Mesendoderm (in vitro differentiated cells): ENCODE data around the gene BARX2.

Experiments
- DNase-seq: peaks from one replicate; pipeline ENCODE4 v3.0.0; 2013
- H2AK5ac ChIP-seq: 2 replicates; pipeline ENCODE4 v1.6.1; 2013; ENCODE audit warnings: low read length, inconsistent platforms
- H2BK120ac ChIP-seq: 2 replicates; pipeline ENCODE4 v1.6.1; 2013; ENCODE audit warnings: low read depth, mild to moderate bottlenecking, low read length, moderate library complexity, mixed read lengths
- H2BK15ac ChIP-seq: replicated peaks from 2 replicates; pipeline ENCODE4 v1.6.1; 2013; ENCODE audit warnings: low read depth, mild to moderate bottlenecking, moderate library complexity
- H2BK5ac ChIP-seq: 2 replicates; pipeline ENCODE4 v1.6.1; 2013; ENCODE audit warnings: low read length, inconsistent platforms
- H3K18ac ChIP-seq: 2 replicates; pipeline ENCODE4 v1.6.1; 2013; ENCODE audit warnings: mild to moderate bottlenecking, low read length, mixed read lengths
- H3K23ac ChIP-seq: one replicate; pipeline ENCODE4 v1.6.1; 2013; ENCODE audit warnings: low read length
- H3K27ac ChIP-seq: 2 replicates; pipeline ENCODE4 v1.5.1; 2013; ENCODE audit warnings: low read depth, mild to moderate bottlenecking, inconsistent platforms, low read length, moderate library complexity
- H3K27me3 ChIP-seq: 2 replicates; pipeline ENCODE4 v1.6.1; 2013; ENCODE audit warnings: low read length, control low read depth, mild to moderate bottlenecking, inconsistent platforms; ENCODE audit not compliant: insufficient read depth, poor library complexity
- H3K36me3 ChIP-seq: 2 replicates; pipeline ENCODE4 v1.6.1; 2013; ENCODE audit warnings: low read length, inconsistent platforms; ENCODE audit not compliant: control insufficient read depth, insufficient read depth
- H3K4ac ChIP-seq: one replicate; pipeline ENCODE4 v1.6.1; 2013; ENCODE audit warnings: low read depth, mild to moderate bottlenecking, low read length, moderate library complexity
- H3K4me1 ChIP-seq: 2 replicates; pipeline ENCODE4 v1.6.1; 2013; ENCODE audit warnings: low read depth, low read length, inconsistent platforms; ENCODE audit not compliant: control insufficient read depth
- H3K4me2 ChIP-seq: 2 replicates; pipeline ENCODE4 v1.6.1; 2013; ENCODE audit warnings: low read length
- H3K4me3 ChIP-seq: 2 replicates; pipeline ENCODE4 v1.5.1; 2013; ENCODE audit warnings: mild to moderate bottlenecking, low read length
- H3K56ac ChIP-seq: one replicate; pipeline ENCODE4 v1.6.1; 2013; ENCODE audit warnings: low read length
- H3K79me1 ChIP-seq: 2 replicates; pipeline ENCODE4 v1.6.1; 2013; ENCODE audit warnings: low read length, inconsistent platforms
- H3K79me2 ChIP-seq: 2 replicates; pipeline ENCODE4 v1.6.1; 2013; ENCODE audit warnings: mild to moderate bottlenecking, low read length; ENCODE audit not compliant: control insufficient read depth, insufficient read depth
- H3K9ac ChIP-seq: 2 replicates; pipeline ENCODE4 v1.6.1; 2013; ENCODE audit warnings: low read length, inconsistent platforms
- H4K5ac ChIP-seq: one replicate; pipeline ENCODE4 v1.6.1; 2013; ENCODE audit warnings: low read length
- H4K8ac ChIP-seq: one replicate; pipeline ENCODE4 v1.6.1; 2013; ENCODE audit warnings: low read depth, mild to moderate bottlenecking, control low read depth, low read length, moderate library complexity
- WGBS: extraction: QIAGEN DNeasy Blood & Tissue Kit; methylation state at CpG from one replicate; pipeline ENCODE4 v1.1.7; 2013; ENCODE audit warnings: low lambda C conversion rate, missing lambda C conversion rate; ENCODE audit not compliant: insufficient coverage; ENCODE audit errors: extremely low coverage; 5-methylcytosine and 5-hydroxymethylcytosine counted together

Gene BARX2

GRCh38 chr11:129395432-129395831 lies 19.8 kb downstream of the BARX2 start:
- Histone ChIP-seq H3K79me1 (no peaks in the 10 kb centered on the region), H3K4me3 (no peak overlapping the region), H3K27ac (no peak overlapping the region), H3K18ac (no peak overlapping the region), H3K36me3 (no peaks in the 10 kb centered on the region), H2AK5ac (no peak overlapping the region), H2BK15ac (no peak overlapping the region), H3K4me2 (no peak overlapping the region), H3K79me2 (no peaks in the 10 kb centered on the region), H4K5ac (no peak overlapping the region), H3K4ac (no peak overlapping the region), H2BK5ac (no peak overlapping the region), H3K4me1 (no peaks in the 10 kb centered on the region), H3K27me3 (no peaks in the 10 kb centered on the region), H3K56ac (no peak overlapping the region), H4K8ac (no peak overlapping the region), H3K23ac (no peak overlapping the region), H3K9ac (no peak overlapping the region), H2BK120ac (no peak overlapping the region)
- no CpG with 5 or more reads among the region's 9 CpGs for WGBS
- no peak for DNase-seq

DNA sequence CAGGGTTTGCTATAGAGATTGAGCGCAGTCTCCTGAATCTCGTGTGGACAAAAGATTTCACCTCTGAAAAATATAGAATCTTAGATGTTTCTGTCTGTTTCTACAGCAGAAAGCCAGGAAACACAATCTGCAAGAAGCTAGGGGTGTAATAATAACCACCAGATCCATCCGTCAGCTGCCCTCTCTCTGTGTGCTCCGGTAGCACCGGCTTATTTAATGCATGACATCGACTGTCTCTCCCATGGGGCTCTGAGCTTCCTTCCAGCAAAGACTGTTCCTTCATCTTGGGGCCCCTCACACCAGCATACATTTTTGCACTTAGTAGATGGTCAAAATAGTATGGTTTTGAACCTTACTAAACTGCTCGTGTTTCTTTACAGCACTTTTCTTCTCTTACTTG lies 20.2 kb downstream of the BARX2 start:
- Histone ChIP-seq H3K79me1 (no peaks in the 10 kb centered on the region), H4K8ac (no peak overlapping the region), H3K4me2 (no peak overlapping the region), H3K18ac (no peak overlapping the region), H3K27ac (no peak overlapping the region), H3K4me1 (no peaks in the 10 kb centered on the region), H2BK5ac (no peak overlapping the region), H3K23ac (no peak overlapping the region), H3K4me3 (no peak overlapping the region), H3K79me2 (no peaks in the 10 kb centered on the region), H2BK120ac (no peak overlapping the region), H3K4ac (no peak overlapping the region), H3K27me3 (no peaks in the 10 kb centered on the region), H2AK5ac (no peak overlapping the region), H3K9ac (no peak overlapping the region), H4K5ac (no peak overlapping the region), H3K56ac (no peak overlapping the region), H3K36me3 (no peaks in the 10 kb centered on the region), H2BK15ac (no peak overlapping the region)
- WGBS: no CpG with 5 or more reads among the region's 7 CpGs
- DNase-seq: no peak

DNA sequence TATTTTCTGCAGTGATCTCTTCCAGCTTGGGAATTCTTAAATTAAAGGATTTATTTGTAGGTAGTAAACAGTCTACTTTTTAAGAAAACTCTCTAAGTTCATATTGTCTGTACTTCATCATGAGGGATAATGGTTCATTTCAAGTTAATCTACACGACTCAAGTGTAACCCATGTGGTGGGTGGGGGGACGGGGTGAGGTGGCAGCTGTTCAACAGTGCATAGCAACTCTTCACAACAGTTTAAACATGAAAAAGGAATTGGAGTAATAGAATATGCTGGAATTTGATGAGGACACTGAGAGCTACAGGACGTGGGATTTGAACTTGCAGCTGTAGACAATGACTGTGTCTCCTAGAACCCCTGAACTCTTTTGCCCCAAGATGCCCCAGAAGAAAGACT lies 20.8 kb downstream of the BARX2 start:
- no CpG with 5 or more reads among the region's 3 CpGs for WGBS
- H2BK15ac ChIP-seq: no peak overlapping the region
- H3K27me3 ChIP-seq: no peaks in the 10 kb centered on the region
- no peaks in the 10 kb centered on the region for H3K79me2 ChIP-seq
- H3K79me1 ChIP-seq: no peaks in the 10 kb centered on the region
- H3K36me3 ChIP-seq: no peaks in the 10 kb centered on the region
- H3K4ac ChIP-seq: no peak overlapping the region
- H4K5ac ChIP-seq: no peak overlapping the region
- no peak overlapping the region for H2BK5ac ChIP-seq
- H3K9ac ChIP-seq: no peak overlapping the region
- H3K56ac ChIP-seq: no peak overlapping the region
- H3K18ac ChIP-seq: no peak overlapping the region
- H3K4me2 ChIP-seq: no peak overlapping the region
- no peak overlapping the region for H3K4me3 ChIP-seq
- H3K4me1 ChIP-seq: no peaks in the 10 kb centered on the region
- no peak overlapping the region for H2BK120ac ChIP-seq
- H4K8ac ChIP-seq: no peak overlapping the region
- no peak overlapping the region for H3K23ac ChIP-seq
- no peak overlapping the region for H3K27ac ChIP-seq
- H2AK5ac ChIP-seq: no peak overlapping the region
- no peak for DNase-seq

DNA sequence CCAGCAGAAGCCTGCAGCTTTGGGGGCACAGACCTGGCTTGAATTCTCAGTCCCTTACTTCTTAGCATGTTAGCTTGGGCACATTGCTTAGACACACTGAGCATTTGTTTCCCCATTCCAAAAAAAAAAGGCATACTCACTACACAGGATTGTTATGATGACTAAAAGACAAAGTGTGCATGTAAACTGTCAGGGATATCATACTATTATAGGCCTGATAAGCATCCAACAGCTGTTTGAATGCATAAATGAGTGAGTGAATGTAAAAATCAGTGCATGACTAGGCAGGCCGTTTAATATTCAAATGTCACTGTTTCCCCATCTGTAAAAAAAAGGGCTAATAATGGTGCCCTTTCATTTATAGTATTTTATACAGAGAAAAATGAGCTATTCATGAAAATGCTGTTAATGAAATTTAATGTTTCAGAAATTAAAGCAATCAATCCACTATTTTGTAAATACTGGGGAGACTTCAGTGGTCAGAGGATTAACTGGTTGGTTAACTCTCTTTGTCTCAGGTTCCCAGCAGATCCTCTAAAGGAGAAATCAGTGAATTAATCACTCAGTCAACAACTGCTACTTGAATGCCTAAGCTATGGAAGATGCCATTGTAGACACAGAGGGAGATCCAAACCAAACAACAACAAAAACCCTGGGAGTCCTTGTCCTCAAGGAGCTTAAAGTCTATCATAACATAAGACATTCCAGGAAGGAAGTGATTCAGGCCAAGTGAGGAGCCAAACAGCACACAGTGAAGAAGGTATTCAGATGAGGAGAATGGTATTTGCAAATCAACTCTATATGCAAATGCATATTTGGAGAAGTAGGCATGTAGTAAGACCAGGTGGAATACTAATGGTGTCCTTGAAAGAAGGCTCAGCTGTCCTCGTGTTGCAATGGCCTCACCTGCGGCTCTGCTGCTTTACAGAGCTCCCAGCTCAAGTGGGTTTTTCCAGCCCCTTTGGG lies 26.8 kb downstream of the BARX2 start:
- H3K9ac ChIP-seq: no peak overlapping the region
- no CpG with 5 or more reads among the region's 3 CpGs for WGBS

GRCh38 chr11:129404731-129405130 lies 29.1 kb downstream of the BARX2 start:
- no peak overlapping the region for H2BK120ac ChIP-seq

More for the DNA sequence above, 26.8 kb downstream of the BARX2 start:
- no peaks in the 10 kb centered on the region for H3K27me3 ChIP-seq
- no peak overlapping the region for H2AK5ac ChIP-seq
- no peak overlapping the region for H3K56ac ChIP-seq
- H2BK120ac ChIP-seq: no peak overlapping the region
- H2BK5ac ChIP-seq: no peak overlapping the region
- H3K18ac ChIP-seq: no peak overlapping the region
- H3K79me1 ChIP-seq: no peaks in the 10 kb centered on the region
- no peak overlapping the region for H4K8ac ChIP-seq
- H3K4me2 ChIP-seq: no peak overlapping the region
- no peak overlapping the region for H2BK15ac ChIP-seq
- H3K79me2 ChIP-seq: no peaks in the 10 kb centered on the region
- no peaks in the 10 kb centered on the region for H3K36me3 ChIP-seq
- no peak for DNase-seq
- no peak overlapping the region for H3K27ac ChIP-seq
- no peak overlapping the region for H3K4me3 ChIP-seq
- H3K4ac ChIP-seq: no peak overlapping the region
- H3K23ac ChIP-seq: no peak overlapping the region
- no peaks in the 10 kb centered on the region for H3K4me1 ChIP-seq
- H4K5ac ChIP-seq: no peak overlapping the region

More at GRCh38 chr11:129404731-129405130, 29.1 kb downstream of the BARX2 start:
- H3K36me3 ChIP-seq: no peaks in the 10 kb centered on the region
- H3K4me3 ChIP-seq: no peak overlapping the region
- H2BK5ac ChIP-seq: no peak overlapping the region
- no peak overlapping the region for H3K56ac ChIP-seq
- no peak overlapping the region for H4K8ac ChIP-seq
- H3K18ac ChIP-seq: no peak overlapping the region
- no peak overlapping the region for H2BK15ac ChIP-seq
- no peak overlapping the region for H3K23ac ChIP-seq
- no peaks in the 10 kb centered on the region for H3K79me1 ChIP-seq
- WGBS: no CpG with 5 or more reads among the region's 4 CpGs
- H3K9ac ChIP-seq: no peak overlapping the region
- H2AK5ac ChIP-seq: no peak overlapping the region
- H3K27ac ChIP-seq: no peak overlapping the region
- no peak overlapping the region for H4K5ac ChIP-seq
- H3K4me1 ChIP-seq: no peaks in the 10 kb centered on the region
- no peak overlapping the region for H3K4me2 ChIP-seq
- no peaks in the 10 kb centered on the region for H3K79me2 ChIP-seq
- H3K27me3 ChIP-seq: no peaks in the 10 kb centered on the region
- H3K4ac ChIP-seq: no peak overlapping the region
- no peak for DNase-seq
